Activated naive CD8-positive, alpha-beta T cell (primary cell): ENCODE measurements around the gene ZNF236.

Experiments
- H3K27ac Mint-ChIP-seq: one replicate; pipeline ENCODE4 v1.8.0; 2021; ENCODE audit warnings: mixed read lengths
- H3K27me3 Mint-ChIP-seq: one replicate; pipeline ENCODE4 v1.8.0; 2021; ENCODE audit warnings: mixed read lengths
- H3K36me3 Mint-ChIP-seq: one replicate; pipeline ENCODE4 v1.8.0; 2021; ENCODE audit warnings: mixed read lengths
- H3K4me1 Mint-ChIP-seq: one replicate; pipeline ENCODE4 v1.8.0; 2021; ENCODE audit warnings: low read depth, mixed read lengths
- H3K4me3 Mint-ChIP-seq: one replicate; pipeline ENCODE4 v1.8.0; 2021; ENCODE audit warnings: mild to moderate bottlenecking, mixed read lengths
- H3K9me3 Mint-ChIP-seq: one replicate; pipeline ENCODE4 v1.8.0; 2021; ENCODE audit warnings: low read depth, mixed read lengths

The ZNF236 gene

DNA sequence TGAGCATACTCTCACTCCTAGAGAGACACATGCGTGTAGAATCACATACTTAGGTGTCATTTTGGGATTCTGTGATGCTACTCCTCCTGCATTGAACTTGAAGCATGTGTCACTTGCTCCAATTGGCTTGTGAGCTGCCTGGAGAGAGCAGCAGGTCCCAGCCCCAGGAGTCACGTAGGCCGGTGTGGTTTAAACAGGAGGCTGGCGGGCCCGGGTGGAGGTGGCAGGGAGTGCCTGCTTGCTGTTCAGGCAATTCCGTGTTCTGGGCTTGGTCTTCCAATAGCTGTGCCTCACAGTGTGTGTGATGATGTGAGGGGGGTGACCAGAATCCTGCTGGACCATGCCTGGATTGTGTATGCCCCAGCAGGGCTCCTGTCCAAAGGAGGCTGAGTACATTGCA lies 51.0 kb downstream of the ZNF236 start:
- Mint-ChIP-seq H3K9me3 (no peaks in the 10 kb centered on the region), H3K4me1 (peaks cover 9% of the 10 kb centered on the region), H3K27ac (no peak overlapping the region), H3K27me3 (no peaks in the 10 kb centered on the region), H3K36me3 (peaks cover 14% of the 10 kb centered on the region), H3K4me3 (no peak overlapping the region)

DNA sequence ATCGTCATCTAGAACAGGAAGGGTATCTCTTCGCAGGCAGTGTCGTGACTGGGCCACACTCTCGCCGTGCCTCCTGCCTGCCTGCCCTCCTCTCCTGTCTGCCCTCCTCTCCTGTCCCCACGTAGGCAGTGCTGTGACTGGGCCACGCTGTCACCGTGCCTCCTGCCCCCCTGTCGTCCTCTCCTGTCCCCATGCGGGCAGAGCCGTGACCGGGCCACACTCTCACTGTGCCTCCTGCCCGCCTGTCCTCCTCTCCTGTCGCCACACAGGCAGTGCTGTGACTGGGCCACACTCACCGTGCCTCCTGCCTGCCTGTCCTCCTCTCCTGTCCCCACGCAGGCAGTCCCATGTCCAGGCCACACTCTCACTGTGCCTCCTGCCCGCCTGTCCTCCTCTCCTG lies 51.4 kb downstream of the ZNF236 start:
- Mint-ChIP-seq H3K27ac (peak overlapping the region; percentile 85), H3K36me3 (peaks cover 14% of the 10 kb centered on the region), H3K4me1 (peaks cover 9% of the 10 kb centered on the region), H3K4me3 (no peak overlapping the region), H3K9me3 (no peaks in the 10 kb centered on the region), H3K27me3 (no peaks in the 10 kb centered on the region)

DNA sequence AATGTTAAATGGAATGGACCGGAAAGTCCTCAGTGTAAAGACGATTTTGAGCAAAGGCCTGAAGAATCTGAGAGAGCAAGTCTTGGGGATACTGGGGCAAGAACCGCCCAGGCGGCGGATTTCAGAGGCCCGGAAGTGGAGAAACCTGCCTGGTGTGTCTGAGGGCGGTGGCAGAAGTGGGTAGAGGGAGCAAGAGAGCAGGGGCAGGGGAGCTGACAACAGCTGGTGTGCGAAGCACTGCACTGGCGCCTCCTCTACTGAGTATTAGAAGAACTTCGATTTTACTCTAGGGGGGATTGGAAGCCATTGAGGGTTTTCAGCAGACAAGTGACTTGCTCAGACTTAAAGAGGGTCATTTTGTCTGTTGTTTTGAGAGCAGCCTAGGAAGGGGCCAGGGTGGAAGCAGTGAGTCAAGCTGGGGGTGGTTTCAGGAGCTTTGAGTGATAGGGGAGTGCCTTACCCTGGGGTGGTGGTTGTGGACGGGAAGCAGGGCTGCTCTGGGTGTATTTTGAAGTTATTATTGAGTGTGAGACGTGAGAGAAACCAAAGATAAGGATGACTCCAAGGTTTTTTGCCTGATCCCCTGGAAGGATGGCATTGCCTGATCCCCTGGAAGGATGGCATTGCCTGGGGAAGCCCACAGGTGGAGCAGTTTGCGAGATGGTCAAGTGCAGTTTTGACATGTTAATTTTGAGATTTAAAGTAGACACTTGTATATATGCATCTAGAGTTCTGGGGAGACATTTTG lies 52.5 kb downstream of the ZNF236 start:
- H3K27me3 Mint-ChIP-seq = no peaks in the 10 kb centered on the region
- H3K27ac Mint-ChIP-seq = peak overlapping the region; percentile 85

DNA sequence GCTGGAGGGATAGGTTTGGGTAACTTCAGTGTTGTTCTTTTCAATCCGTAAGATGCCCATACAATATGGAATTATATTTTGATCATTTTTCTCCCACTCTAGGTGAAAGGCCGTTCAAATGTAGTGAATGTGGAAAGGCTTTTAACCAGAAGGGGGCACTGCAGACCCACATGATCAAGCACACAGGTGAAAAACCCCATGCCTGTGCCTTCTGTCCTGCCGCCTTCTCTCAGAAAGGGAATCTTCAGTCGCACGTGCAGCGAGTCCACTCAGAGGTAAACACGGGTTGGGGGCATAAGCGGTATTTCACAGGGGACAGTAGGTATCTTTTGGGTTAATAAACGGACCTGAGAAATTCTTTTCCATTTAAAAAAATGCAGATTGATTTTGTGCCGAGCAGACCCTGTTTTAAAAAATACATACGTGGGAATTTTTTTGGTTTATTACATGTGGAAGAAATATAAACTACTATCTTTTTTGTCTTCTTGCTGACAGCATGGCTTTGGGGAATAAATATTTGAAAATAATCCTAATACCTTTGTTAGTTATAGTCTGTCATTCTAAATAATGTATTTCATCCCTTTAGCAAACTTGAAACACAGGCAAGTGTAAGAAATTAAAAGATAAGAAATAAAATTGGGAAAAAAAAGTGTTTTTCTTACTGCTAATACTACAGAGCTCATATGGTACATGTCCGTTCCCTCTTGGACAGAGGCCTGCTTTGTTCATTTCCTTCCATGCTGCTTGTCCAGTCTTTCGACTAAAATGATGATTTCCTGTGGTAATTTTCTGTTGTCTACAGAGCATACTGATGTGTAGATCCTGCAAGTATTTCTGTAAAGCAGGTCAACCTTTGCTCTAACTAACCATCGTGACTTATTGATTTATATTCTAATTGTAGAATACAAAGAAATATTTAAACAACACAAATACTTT lies 53.3 kb downstream of the ZNF236 start:
- Mint-ChIP-seq H3K27ac (peak overlapping the region; percentile 85), H3K9me3 (no peaks in the 10 kb centered on the region), H3K4me3 (peak overlapping the region; percentile 15), H3K27me3 (no peaks in the 10 kb centered on the region), H3K36me3 (peaks cover 10% of the 10 kb centered on the region), H3K4me1 (peaks cover 9% of the 10 kb centered on the region)

More for the DNA sequence above, 52.5 kb downstream of the ZNF236 start:
- H3K36me3 Mint-ChIP-seq = peaks cover 10% of the 10 kb centered on the region
- no peaks in the 10 kb centered on the region for H3K9me3 Mint-ChIP-seq
- peak overlapping the region; percentile 15 for H3K4me3 Mint-ChIP-seq
- peaks cover 9% of the 10 kb centered on the region for H3K4me1 Mint-ChIP-seq

DNA sequence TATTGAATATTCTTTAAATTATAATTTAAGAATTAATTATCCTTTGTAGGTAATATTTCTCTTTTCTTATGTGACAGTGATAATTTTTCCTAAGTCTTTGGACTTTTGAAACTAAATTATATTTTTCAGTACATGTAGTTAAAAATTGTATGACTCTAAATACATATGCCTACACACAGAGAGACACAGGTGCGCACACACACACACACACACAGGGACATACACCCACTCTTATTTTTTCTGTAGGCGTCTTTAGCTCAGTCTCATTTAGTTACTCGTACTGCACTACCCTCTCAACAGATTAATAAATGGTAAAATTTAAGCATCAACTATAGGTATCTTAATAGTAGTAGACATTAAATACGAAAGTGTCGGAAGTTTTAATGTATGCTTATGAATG lies 56.1 kb downstream of the ZNF236 start:
- Mint-ChIP-seq H3K27ac (no peak overlapping the region), H3K27me3 (no peaks in the 10 kb centered on the region), H3K4me3 (no peak overlapping the region), H3K4me1 (peaks cover 9% of the 10 kb centered on the region), H3K9me3 (no peaks in the 10 kb centered on the region), H3K36me3 (peaks cover 15% of the 10 kb centered on the region)

DNA sequence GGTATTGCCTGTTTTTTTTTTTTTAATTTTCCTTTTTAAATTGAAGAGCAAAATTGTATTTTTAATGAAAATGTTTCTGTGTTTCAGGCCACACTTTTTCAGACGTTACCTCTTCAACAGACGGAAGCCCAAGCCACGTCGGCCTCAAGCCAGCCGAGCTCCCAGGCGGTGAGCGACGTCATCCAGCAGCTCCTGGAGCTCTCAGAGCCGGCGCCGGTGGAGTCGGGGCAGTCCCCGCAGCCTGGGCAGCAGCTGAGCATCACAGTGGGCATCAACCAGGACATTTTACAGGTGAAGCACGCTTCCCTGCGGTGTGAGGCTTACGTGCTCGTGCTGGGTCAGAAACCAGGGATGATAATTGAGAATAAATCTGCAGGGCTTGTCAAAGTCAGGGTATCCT lies 57.7 kb downstream of the ZNF236 start:
- Mint-ChIP-seq H3K27ac (no peak overlapping the region), H3K4me1 (peaks cover 2% of the 10 kb centered on the region), H3K9me3 (no peaks in the 10 kb centered on the region), H3K4me3 (no peak overlapping the region), H3K27me3 (no peaks in the 10 kb centered on the region), H3K36me3 (peaks cover 17% of the 10 kb centered on the region)

DNA sequence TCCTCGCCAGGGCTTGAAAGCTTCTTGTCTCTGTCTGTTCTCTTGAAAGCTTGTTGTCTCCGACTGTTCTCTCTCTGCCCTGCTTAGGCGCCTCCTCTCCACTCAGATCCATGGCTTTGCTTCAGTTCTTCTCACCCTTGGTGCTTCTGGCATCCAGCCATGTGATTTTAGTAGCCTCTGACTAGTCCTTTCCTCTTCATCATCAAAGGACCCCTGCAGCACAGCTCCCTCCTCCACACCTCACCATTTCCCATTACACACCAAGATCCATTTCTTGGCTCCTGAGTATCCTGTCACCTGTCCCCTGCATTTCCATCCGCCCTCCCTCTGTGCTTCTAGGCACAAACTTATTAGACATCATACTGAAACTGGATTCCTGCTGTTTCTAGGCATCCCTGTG lies 59.4 kb downstream of the ZNF236 start:
- Mint-ChIP-seq H3K27ac (no peak overlapping the region), H3K36me3 (peaks cover 20% of the 10 kb centered on the region), H3K27me3 (no peaks in the 10 kb centered on the region), H3K4me3 (no peak overlapping the region), H3K9me3 (no peaks in the 10 kb centered on the region), H3K4me1 (no peaks in the 10 kb centered on the region)

DNA sequence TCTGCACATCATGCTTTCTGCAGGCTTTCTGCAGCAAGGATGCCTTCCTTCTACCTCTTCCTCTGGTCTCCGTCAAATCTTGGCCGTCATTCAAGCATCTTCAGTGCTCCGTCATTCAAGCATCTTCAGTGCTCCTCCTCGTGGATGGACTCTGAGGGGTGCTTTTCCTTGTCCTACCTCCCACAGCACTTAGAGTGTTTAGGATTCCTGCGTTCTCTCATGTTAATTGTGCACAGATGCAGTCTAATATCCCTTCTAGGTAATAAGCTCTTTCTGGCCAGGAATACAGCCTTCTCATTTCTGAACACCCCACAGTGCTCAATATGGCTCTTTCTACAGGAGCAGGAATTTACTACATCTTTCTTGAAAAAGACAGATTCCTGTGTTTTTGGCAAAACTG lies 59.8 kb downstream of the ZNF236 start:
- Mint-ChIP-seq H3K27me3 (no peaks in the 10 kb centered on the region), H3K4me1 (no peaks in the 10 kb centered on the region), H3K4me3 (no peak overlapping the region), H3K36me3 (peaks cover 20% of the 10 kb centered on the region), H3K27ac (no peak overlapping the region), H3K9me3 (no peaks in the 10 kb centered on the region)

DNA sequence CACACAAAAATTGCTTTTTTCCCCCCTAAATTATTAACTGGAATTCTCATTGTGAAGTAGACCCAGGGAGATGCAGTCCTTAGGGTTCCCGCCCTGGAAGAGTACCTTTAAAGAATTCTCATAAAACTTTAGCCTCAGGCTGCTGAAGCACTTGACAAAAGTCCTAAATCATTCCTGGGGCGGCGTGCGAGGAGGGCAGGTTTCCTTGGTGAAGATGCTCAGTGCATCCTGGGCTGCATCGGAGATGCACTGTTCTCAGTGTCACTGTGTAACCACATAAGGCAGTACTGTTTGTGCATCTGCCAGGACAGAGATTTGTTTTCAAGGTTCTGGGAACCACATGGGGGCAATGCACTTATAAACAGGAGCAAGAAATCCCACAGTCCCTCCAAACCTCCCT lies 62.6 kb downstream of the ZNF236 start:
- H3K36me3 Mint-ChIP-seq = peaks cover 31% of the 10 kb centered on the region
- no peaks in the 10 kb centered on the region for H3K27me3 Mint-ChIP-seq
- H3K4me1 Mint-ChIP-seq = no peaks in the 10 kb centered on the region
- no peaks in the 10 kb centered on the region for H3K9me3 Mint-ChIP-seq
- H3K4me3 Mint-ChIP-seq = no peak overlapping the region
- H3K27ac Mint-ChIP-seq = no peak overlapping the region

DNA sequence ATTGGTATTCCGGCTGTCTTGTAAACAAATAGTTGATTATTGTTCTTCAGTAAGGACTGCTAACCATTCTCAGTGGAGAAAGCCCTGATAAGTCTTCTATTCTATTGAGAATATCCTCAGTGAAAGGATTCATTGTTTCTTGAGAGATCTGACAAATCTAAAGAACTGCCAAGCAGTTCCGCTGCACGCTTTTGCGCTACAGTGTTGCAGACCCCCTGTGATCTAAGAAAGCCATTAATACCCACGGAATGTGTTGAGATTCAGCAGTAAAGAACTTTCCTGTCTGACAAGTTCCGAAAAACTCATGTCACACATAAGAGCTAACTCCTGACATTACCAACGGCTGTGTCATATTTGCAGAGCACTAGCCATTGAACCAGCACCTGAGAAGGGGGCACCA lies 63.8 kb downstream of the ZNF236 start:
- Mint-ChIP-seq H3K36me3 (peaks cover 41% of the 10 kb centered on the region), H3K27me3 (no peaks in the 10 kb centered on the region), H3K4me1 (no peaks in the 10 kb centered on the region), H3K27ac (no peak overlapping the region), H3K9me3 (no peaks in the 10 kb centered on the region), H3K4me3 (no peak overlapping the region)

DNA sequence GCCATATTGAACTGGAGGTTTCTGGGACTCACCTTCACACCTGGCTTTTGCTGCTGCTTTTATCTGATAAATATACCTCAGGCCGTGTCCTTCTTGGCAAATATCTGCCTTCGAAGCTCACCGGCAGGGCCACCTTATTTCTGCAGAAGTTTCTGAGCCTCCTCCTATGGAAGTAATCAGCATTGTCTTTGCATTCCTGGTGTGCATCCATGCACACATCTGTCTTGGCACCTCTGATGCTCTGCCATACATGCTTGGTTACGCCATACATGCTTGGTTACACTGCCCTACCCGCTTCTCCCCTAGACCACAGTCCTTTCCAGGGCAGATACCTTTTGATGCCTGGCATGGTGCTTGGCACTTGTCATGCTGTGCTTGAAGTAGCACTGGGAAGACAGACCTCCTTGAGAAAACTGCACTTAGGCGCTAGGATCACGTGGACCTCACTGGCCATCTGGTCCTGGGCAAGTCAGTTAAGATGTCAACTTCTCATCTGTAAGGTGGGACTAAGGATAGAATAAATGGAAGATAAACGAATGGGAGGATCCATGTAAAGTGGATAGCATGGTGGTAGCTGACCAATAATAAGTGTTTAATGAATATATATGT lies 66.8 kb downstream of the ZNF236 start:
- H3K36me3 Mint-ChIP-seq = peaks cover 38% of the 10 kb centered on the region
- no peak overlapping the region for H3K4me3 Mint-ChIP-seq
- no peaks in the 10 kb centered on the region for H3K4me1 Mint-ChIP-seq
- peak overlapping the region; percentile 50 for H3K27ac Mint-ChIP-seq
- H3K9me3 Mint-ChIP-seq = no peaks in the 10 kb centered on the region
- no peaks in the 10 kb centered on the region for H3K27me3 Mint-ChIP-seq

DNA sequence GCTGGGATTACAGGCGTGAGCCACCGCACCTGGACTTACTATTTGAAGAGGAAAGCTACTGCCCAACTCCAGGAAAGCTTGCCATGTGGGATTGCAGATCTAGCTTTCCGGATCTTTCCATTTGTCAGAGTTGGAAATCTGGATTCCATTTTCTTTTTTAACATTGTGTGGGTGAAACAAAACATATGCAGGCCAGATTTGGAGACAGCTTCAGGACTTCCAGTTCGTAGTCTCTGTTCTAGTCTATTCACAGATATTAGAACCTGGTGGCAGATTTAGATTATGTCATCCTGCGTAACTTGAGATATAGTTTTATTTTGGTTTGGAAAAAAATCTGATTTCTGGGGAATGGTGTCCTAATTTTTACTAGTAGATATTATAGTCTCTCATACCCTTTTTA lies 70.5 kb downstream of the ZNF236 start:
- H3K27me3 Mint-ChIP-seq = no peaks in the 10 kb centered on the region
- H3K9me3 Mint-ChIP-seq = no peaks in the 10 kb centered on the region
- H3K36me3 Mint-ChIP-seq = peaks cover 23% of the 10 kb centered on the region
- no peaks in the 10 kb centered on the region for H3K4me1 Mint-ChIP-seq
- H3K27ac Mint-ChIP-seq = no peak overlapping the region
- H3K4me3 Mint-ChIP-seq = no peak overlapping the region

DNA sequence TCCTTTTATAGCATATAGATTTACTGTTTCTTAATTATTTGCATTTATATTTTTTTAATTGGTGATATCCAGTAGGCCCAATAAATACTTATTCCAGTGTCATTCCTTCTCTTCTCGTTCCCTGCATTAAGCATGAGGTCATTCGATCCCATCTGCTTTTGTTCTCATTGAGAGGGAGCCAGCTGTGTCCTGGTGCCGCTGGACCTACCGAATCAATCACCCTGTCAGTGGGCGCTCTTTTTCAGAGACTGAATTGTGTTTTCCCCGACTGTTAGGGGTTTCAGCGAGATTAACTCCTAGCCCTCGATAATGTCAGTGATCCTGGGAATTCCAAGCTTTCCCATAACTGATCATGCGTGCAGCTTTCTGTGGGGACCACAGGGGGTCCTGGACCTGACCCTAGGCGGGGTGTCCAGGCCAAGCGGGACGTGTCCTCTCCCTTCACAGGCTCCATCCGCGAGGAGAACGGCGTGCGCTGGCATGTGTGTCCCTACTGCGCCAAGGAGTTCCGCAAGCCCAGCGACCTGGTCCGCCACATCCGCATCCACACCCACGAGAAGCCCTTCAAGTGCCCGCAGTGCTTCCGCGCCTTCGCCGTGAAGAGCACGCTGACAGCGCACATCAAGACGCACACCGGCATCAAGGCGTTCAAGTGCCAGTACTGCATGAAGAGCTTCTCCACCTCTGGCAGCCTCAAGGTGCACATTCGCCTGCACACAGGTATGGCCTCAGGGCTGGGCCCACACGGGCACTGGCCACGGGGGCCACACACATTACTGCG lies 72.4 kb downstream of the ZNF236 start:
- no peak overlapping the region for H3K4me3 Mint-ChIP-seq
- H3K27me3 Mint-ChIP-seq = no peaks in the 10 kb centered on the region
- H3K36me3 Mint-ChIP-seq = peaks cover 23% of the 10 kb centered on the region
- H3K9me3 Mint-ChIP-seq = no peaks in the 10 kb centered on the region
- H3K4me1 Mint-ChIP-seq = no peaks in the 10 kb centered on the region
- H3K27ac Mint-ChIP-seq = no peak overlapping the region

DNA sequence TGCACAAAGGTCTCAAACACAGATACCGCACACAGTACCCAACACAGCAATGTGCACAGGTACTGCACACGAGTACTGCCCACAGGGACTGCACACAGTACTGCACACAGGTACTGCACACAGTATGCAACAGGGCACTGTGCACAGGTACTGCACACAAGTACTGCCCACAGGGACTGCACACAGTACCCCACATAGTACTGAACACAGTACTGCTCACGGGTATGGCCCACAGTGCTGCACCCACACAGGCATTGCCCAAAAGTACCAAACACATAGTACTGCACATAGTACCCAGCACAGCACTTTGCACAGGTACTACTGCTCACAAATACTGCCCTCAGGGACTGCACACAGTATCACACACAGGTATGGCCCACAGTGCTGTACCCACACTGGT lies 73.1 kb downstream of the ZNF236 start:
- Mint-ChIP-seq H3K4me1 (no peaks in the 10 kb centered on the region), H3K4me3 (no peak overlapping the region), H3K27me3 (no peaks in the 10 kb centered on the region), H3K36me3 (peaks cover 18% of the 10 kb centered on the region), H3K27ac (no peak overlapping the region), H3K9me3 (no peaks in the 10 kb centered on the region)
